Thyroid gland (tissue), 4 donors: ENCODE data around the gene ARMC7. TPM values are rescaled to one million over a fixed set of nuclear protein-coding genes. Genes with fewer than 3 reads are reported as not detected.
A peak's percentile ranks its signal among the peaks of the same experiment; 100 is the strongest.
"Not testable (repeated sequence)": the region's sequence is repeated elsewhere in the genome, so short reads cannot be mapped to it uniquely, and the experiment has no call there.

Experiments
- DNase-seq, 2 donors: peaks; one replicate each; pipeline ENCODE4 v3.0.0-alpha.2; 2019
- H3K27ac ChIP-seq, 3 donors: fragments of 200-600 bp; sonication (generic); 1 replicate in 2 of 3; 2 replicates in 1 of 3; pipeline ENCODE4 v1.5.1; 2016 to 2019; ENCODE audit warnings: mild to moderate bottlenecking in 1 of 3, moderate library complexity in 1 of 3
- H3K27me3 ChIP-seq: fragments of 200-600 bp; sonication (generic); one replicate; pipeline ENCODE4 v1.5.1; 2019
- H3K36me3 ChIP-seq, 2 donors: fragments of 200-600 bp; sonication (generic); one replicate each; pipeline ENCODE4 v1.5.1; 2016 to 2019
- H3K4me1 ChIP-seq, 2 donors: fragments of 200-600 bp; sonication (generic); one replicate each; pipeline ENCODE4 v1.5.1; 2017 to 2019
- H3K4me3 ChIP-seq, 3 donors: fragments of 200-600 bp; sonication (generic); replicated peaks in 1 of 3; 1 replicate in 2 of 3; 2 replicates in 1 of 3; pipeline ENCODE4 v1.5.1; 2016; ENCODE audit warnings: mild to moderate bottlenecking in 1 of 3
- H3K9me3 ChIP-seq: fragments of 200-600 bp; sonication (generic); one replicate; pipeline ENCODE4 v1.5.1; 2017
- CTCF ChIP-seq, 6 experiments: fragments of 200-600 bp in 3 of 6; fragments of 450-650 bp in 3 of 6; sonication (generic) in 3 of 6; IDR thresholded peaks; one replicate each; pipeline ENCODE4 v1.5.1; 2016 to 2019; ENCODE audit warnings: antibody characterized with exemption in 6 of 6, mild to moderate bottlenecking in 2 of 6, inconsistent platforms in 1 of 6, moderate library complexity in 1 of 6
- POLR2A ChIP-seq, 2 donors: fragments of 450-650 bp; IDR thresholded peaks; one replicate each; pipeline ENCODE4 v1.6.1; 2017; ENCODE audit warnings: antibody characterized with exemption in 2 of 2, mild to moderate bottlenecking in 2 of 2, moderate library complexity in 1 of 2
- WGBS, 2 donors: methylation state at CpG; one replicate each; pipeline ENCODE4 v1.1.5; 2017; 5-methylcytosine and 5-hydroxymethylcytosine counted together
- intact Hi-C: fragments of 100-400 bp; cut with DNase I; formaldehyde crosslinking; loops from one replicate; pipeline ENCODE4 v1.15.1; 2023
- total RNA-seq, 4 donors: library from RNA; depleted of rRNA; stranded (reverse); fragments of >200 nt; gene quantifications; one replicate each; pipeline ENCODE4 v1.2.3, GENCODE V29; 2016

ARMC7 gene
- total RNA-seq, 4 donors from 2014 or later = 8.7 to 13.1 (median 10.5) TPM

DNA sequence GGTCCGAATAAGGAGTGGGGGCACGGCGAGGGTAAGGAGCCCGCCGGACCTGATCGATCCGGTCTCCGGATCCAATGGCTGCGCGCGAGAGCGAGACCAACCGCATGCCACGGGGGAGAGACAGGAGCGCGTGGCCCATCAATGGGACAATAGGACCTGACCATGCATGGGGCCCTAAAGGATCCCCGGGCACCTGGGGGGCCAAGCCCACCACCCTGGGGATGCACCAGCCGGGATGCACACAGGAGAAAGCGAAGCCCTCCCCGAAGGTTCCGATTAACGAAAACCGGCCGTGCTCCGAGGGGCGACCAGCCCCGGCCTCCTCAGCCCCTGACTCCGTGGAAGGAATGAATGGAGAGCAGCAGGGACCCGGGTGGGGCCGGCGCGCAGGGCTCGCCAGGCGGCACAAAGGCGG is 44.0 kb downstream of the ARMC7 start:
- WGBS, 2 donors = 0% methylated on average over 13 to 16 of the region's 35 CpGs
- DNase-seq = peak in 1 of 2 donors; percentile 8
- H3K9me3 ChIP-seq = no peaks in the 10 kb centered on the region
- no peaks in the 10 kb centered on the region for H3K36me3 ChIP-seq
- no peaks in the 10 kb centered on the region for H3K27me3 ChIP-seq
- intact Hi-C loops = no loop called here
- TF ChIP-seq CTCF (IDR thresholded peaks at IDR 0.05) = no peak
- TF ChIP-seq POLR2A (IDR thresholded peaks at IDR 0.05) = no peak
- no peak overlapping the region for H3K27ac ChIP-seq
- peak overlapping the region; percentile 30 to 63 (median 39) for H3K4me3 ChIP-seq
- peaks cover 10 to 12% of the 10 kb centered on the region in 2 donors for H3K4me1 ChIP-seq

- 5 to 13% methylated on average over 12 to 29 of the region's 67 CpGs for WGBS, 2 donors
- peak within 1 kb of the TSS in 1 of 3 donors; percentile 11 for H3K27ac ChIP-seq
- TF ChIP-seq POLR2A (IDR thresholded peaks at IDR 0.05) = peak; percentile 94 to 99
- TF ChIP-seq CTCF (IDR thresholded peaks at IDR 0.05) = peak in 1 of 6 experiments; percentile 8
These were observed 44.7 kb downstream of the ARMC7 start, which contains the start of gene JPT1 for GRCh38 chr17:75154195-75155106. Gene JPT1, minus strand, starts transcription at chr17:75154512. Its CDS starts 115 bp downstream, at chr17:75154397.

DNA sequence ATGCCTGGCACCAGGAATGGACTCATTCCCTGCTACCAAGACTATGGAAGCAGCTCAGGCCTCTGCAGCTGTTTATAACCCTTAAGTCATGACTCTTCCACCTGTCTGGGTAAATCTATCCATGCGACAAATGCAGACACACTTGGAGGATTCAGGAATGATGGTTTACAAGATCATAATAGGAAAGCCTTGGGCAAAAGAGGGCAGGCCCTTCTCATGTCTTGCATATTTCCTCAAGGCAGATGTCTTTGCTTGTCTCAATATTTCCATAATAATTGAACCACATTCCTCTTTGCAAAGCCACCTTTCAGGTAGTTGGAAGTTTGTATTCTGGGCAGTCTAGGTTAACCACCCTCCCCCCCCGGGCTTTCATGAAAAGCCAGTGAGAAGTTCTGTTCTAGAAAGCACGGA is 45.4 kb downstream of the ARMC7 start:
- Histone ChIP-seq H3K4me3 (no peak overlapping the region), H3K9me3 (no peaks in the 10 kb centered on the region), H3K36me3 (no peaks in the 10 kb centered on the region), H3K4me1 (peaks cover 10 to 12% of the 10 kb centered on the region in 2 donors), H3K27ac (no peak overlapping the region), H3K27me3 (no peaks in the 10 kb centered on the region)
- intact Hi-C loops = no loop called here
- 93 to 94% methylated on average over 3 of the region's 3 CpGs for WGBS, 2 donors
- no peak for DNase-seq
- TF ChIP-seq POLR2A (IDR thresholded peaks at IDR 0.05) (no peak), CTCF (IDR thresholded peaks at IDR 0.05) (no peak)

More at GRCh38 chr17:75154195-75155106, 44.7 kb downstream of the ARMC7 start, which contains the start of gene JPT1:
- Histone ChIP-seq H3K27me3 (no peaks in the 10 kb centered on the region), H3K36me3 (no peaks in the 10 kb centered on the region), H3K4me3 (peak within 1 kb of the TSS; percentile 30 to 63 (median 39)), H3K9me3 (no peaks in the 10 kb centered on the region), H3K4me1 (peaks cover 10 to 12% of the 10 kb centered on the region in 2 donors)
- DNase-seq = peak; percentile 99
- intact Hi-C loops = no loop called here

- H3K27me3 ChIP-seq, H3K27ac ChIP-seq, H3K36me3 ChIP-seq, intact Hi-C loops, H3K4me3 ChIP-seq, H3K4me1 ChIP-seq, H3K9me3 ChIP-seq, DNase-seq: not testable (repeated sequence)
- WGBS, 2 donors = 93 to 97% methylated on average over 8 of the region's 8 CpGs
These were observed 48.7 kb downstream of the ARMC7 start for GRCh38 chr17:75158480-75158879.

- Histone ChIP-seq H3K9me3 (no peaks in the 10 kb centered on the region), H3K4me1 (peaks cover 0 to 3% of the 10 kb centered on the region in 2 donors), H3K36me3 (no peaks in the 10 kb centered on the region), H3K27ac (no peak overlapping the region), H3K27me3 (no peaks in the 10 kb centered on the region), H3K4me3 (no peak overlapping the region)
- 96 to 98% methylated on average over 4 of the region's 4 CpGs for WGBS, 2 donors
- DNase-seq = no peak
- intact Hi-C loops = no loop called here
- TF ChIP-seq CTCF (IDR thresholded peaks at IDR 0.05) (no peak), POLR2A (IDR thresholded peaks at IDR 0.05) (no peak)
These were observed 49.6 kb downstream of the ARMC7 start for GRCh38 chr17:75159196-75160031.
